ENCODE measurements around the gene IWS1.

IWS1 gene

DNA sequence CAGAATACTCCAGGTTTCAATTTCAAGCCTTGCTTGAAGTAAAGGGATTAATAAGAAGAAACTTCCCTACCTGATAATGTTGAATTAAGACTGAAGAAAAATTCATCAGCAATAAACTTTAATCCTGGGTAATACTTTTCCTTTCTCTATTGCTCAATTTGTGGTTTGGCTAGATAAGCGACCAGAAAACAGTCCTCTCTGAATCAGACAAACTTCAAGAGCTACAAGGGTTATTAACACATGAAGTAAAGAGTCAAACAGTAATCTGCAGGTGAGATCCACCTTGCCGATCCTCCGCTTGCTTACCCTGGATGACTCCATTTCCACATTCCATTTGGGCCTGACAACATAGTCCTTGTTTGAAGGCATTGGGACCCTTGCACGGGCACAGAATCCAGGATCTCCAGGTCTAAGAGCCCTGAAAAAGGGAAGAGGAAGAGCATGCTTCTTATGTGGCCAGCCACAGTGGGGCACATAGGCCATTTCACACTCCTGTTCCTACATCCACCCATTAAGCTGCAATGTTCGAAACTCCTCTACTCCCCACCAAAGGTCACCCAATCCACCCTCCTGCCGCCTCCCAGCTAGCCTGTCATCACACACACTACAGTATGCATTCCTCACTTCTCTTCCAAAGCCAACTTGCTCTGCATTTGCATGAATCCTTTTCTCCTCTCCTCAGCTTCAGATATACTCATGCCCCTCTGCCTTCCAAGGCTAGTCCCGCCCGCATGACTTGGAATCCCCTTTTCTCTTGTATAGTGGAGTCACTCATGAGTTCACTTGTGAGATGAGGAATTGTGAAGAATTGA lies 39.8 kb downstream of the IWS1 start:
- DNase-seq = no peak

DNA sequence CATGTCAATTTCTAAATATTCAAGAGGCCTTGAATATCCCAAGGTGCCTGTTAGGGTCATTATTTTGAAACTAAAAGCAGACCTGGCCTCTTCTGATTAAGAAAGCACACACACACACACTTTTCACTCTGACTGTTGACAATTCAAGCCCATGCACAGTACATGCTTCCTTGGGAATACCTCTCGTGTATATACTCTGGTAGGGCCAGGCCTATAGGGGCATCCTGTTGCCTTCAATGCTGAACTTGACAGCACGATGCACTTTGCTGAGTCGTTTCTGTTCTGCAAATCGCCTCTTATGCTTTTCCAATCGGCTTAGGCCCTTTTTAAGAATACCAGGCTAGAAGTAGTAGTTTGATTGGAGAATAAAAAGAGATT lies 40.6 kb downstream of the IWS1 start:
- DNase-seq = no peak

DNA sequence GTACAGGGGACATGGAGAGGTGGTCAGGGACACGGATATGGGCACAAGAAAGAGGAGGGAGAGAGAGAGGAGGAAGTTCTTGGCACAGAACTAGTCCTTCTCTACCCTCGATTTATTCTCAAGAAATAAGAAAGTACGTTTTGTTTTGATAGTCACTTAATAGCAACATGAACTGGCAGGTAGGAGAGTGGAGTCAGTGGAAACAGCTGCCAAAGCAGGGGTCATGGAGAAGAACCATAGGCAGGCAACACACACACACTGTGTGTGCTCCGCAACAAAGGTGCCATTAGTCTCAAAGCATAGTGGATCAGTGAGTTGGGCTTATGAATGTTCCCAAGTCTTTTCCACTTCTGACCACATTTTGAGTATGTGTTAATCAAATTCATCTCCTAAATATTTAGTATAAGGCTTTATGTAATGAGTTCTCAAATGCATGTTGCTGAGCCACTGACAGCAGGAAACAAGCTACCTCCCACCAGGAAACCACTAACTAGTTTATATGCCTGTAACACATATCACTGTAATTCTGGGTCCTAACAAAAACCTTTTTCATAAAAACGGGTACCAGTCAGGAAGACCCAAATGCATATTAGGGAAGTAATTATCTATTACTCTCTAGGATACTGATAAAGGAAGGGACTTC lies 41.1 kb downstream of the IWS1 start:
- no peak for DNase-seq

DNA sequence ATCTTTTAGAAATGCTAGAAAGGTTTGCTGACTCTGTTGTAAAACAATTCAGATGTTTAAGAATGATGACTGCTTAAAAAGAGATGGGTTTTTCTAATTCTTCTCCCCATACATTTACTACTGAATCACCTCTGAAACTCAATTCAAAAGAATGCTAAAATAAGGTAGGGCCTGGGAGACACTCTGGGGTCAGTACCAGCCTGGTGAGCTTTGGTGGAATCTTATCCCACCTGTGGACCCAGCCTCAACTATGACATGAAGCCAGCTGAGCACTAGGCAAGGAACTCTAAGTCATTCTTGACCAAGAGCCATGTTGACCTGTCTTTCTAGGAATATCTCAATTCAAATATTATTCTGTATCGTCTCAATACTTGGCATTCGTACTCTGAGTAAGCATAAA lies 44.3 kb downstream of the IWS1 start:
- DNase-seq = no peak

DNA sequence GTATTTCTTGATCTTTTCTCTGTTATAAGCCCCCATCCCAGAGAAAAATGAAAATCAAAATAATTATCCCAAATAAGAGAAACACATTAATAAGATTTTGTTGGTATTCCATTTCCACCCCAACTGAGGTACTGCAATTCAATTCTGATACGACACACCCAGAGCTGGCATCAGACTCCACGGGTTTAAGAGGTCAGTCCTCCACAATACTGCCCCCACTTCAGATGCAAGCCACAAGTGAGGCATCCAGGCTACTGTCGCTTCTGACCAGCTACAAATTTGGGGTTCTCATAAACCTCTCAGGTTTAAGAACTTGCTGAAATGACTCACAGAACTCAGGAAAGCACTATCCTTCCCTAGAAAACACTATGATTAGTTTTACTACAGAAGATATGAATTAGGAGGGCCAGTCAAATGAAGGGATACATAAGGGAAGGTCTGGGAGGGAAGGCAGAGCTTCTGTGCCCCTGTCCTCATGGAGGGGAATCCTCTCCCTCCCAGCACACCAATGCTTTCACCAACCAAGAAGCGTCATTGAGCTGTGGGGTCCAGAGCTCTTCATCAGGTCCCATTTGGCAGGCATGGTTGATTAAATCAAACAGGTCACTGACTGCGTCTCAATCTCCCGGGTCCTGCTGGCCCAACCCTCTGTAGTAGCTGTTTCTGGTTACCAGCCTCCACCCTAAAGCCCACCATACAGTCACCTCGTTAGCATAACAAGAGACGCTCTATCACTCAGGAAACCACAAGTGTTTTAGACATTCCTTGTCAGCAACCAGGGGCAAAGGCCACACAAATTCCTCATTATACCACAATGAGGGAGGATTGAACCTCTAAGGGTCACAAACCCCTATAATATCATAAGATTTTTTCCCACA lies 46.2 kb downstream of the IWS1 start:
- no peak for DNase-seq

DNA sequence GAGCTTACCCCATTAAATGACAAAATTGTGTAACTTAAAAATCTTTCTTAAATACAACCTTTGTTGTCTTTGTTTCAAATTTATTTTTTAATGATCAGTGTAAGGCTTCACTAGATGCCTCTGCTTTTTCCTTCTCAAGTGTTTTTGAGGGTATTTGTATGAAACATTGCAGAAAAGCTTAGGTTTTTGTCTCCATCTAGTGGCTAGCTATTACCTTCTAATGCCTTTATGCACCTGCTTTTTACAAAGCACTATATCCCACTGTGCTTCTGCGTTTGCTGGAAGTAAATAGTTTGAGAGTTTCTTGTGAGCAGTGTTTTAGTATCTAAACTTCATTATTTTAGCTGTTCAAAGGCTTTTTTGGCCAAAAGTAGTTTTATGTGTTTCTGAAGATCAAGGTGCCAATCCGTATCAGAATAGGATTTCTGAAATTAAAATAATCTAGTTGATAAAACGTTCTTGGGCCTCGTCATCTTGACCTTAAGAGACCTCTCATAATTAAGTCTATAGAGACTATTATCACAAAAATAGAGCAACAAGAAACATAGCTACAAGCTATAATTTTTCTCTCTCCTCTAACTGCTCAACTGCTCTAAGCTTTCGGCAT lies 47.0 kb downstream of the IWS1 start:
- peak; percentile 73 for DNase-seq

DNA sequence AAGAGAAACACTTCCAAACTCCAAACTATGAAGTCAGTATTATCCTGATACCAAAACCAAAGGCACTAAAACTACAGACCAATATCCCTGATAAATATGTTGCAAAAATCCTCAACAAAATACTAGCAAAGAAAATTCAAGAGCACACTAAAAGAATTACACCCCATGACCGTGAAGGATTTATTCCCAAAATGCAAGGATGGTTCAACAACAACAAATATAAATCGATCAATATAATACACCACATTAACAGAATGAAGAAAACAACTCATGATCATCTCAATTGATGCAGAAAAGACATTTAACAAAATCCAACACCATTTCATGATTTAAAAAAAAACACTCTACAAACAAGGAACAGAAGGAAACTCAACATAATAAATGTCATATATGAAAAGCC lies 50.5 kb downstream of the IWS1 start:
- no peak for DNase-seq

DNA sequence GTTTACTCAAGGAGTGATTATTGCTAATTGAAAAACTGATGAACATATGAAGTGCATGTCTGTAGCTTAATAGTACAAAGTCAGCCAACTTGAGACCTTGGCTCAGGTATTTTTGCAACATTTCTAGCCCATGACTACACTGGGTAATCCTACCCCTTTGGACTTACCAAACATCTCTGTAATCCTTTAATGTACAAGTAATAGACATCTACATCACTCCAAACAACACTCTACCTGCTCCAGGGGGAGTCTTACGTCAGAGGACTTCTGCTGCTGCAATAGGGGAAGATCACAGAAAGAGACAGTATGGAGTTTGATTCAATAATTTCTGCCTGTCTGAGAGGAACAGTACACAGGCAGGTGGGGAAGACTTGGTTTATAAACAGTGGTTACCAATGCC lies 54.0 kb downstream of the IWS1 start:
- DNase-seq = no peak

DNA sequence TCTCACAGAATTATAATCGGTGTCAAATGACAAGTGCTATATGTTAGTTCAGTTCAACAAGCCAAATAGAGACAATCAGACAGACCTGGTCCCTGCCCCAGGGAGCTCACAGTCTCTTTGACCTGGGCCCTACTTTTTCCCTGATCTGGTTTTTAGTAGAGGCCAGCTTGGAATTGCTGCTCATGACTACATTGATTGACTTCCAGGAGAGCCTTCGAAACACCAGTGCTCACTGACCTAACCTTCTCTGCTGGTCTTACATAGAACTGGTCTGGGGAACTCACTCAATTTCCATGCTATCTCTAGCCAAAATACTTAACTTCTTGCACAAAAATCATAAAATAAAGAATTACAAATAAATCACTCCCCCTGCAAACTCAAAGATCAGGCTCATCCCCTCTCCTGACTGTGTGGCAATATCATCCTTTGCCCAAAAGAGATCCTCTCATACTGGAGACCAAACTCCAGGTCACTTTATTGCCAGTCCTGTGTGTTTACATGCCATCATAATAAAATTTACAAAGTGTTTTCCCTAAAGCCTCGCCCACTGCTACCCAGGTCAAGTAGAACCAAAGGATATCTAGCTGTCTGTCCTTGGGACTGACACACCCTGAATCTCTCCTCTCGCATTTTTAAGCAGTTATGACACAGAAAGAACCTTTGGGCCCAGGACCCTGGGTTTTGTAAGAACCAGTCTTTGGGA lies 54.9 kb downstream of the IWS1 start:
- no peak for DNase-seq

DNA sequence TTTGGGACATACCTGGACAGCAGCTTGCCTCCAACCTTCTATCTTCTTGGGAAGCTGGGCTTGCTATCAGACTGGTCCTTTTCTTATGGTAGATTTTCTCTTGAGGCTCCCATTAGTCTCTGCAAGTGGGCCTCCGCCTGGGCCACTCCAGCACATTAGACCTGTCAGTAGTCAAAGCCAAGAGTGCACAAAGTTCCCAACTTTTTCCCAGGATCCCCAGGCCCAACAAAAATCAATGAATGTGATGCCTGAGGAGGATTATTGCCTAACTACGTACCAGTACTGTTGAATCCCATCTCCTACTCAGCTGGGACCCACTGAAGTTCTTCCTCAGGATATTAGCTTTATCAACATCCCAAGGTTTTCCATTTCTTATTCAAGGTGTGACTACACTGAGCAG lies 56.3 kb downstream of the IWS1 start:
- DNase-seq = no peak

DNA sequence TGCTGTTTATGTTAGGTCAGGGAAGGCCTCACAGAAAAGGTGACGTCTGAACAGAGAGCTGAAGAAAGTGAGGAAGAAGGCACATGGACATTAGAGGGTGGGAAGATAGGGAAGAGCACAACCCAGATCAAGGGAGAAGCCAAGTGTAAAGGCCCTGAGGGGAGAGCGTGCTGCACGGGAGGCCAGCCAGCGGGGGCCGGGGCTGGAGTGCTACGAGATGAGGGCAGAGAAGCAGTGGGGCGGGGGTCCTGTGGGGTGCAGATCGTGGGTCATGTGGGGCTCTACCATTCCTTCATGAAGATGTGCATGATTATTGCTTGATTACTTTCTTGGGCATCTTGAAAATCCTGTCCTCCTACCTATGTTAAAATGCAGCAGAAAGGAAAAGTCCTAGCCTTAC lies 57.2 kb downstream of the IWS1 start:
- no peak for DNase-seq

DNA sequence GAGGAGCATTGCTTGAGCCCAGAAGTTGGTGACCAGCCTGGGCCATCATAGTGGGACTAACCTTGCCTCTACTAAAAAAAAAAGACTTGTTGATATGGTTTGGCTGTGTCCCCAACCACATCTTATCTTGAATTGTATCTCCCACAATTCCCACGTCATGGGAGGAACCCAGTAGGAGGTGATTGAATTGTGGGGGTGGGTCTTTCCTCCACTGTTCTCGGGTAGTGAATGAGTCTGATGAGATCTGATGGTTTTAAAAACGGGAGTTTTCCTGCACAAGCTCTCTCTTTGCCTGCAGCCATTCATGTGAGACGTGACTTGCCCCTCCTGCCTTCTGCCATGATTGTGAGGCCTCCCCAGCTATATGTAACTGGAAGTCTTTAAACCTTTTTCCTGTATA lies 61.0 kb downstream of the IWS1 start:
- DNase-seq = no peak

DNA sequence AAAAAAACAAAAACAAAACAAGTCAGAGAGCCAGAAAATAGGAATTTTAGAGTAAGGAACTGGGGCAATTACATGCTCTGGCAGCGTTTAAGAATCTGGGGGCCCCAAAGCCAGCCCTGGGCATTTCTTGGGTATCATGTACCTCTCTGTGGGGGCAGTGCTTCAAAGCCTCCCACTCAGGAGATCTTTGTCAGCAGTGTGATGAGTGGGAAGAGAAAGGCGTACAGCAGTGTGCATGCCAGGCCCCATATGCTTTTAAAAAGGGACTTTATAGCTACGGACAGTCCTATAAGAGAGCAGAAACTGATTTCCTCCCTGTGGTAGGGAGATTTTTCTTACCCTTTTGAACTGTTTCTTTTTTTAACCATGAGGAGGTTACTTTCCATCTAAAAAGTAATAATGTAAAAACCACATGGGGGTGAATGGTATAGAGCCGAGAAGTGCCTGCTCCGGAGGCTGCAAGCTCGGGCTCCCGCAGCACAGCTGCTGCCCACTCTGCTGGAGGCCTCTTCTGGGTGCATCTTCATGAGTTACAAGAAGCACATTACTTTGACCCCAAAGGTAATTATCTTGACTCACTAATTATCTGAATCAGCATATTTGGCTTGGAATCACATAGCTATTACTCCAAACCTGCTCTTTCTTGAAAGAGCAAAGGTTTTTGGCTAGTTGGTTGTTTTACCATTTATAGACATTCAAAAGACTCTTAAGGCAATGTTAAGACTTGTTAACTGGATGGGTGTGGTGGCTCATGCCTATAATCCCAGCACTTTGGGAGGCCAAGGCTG lies 61.6 kb downstream of the IWS1 start:
- DNase-seq = no peak

DNA sequence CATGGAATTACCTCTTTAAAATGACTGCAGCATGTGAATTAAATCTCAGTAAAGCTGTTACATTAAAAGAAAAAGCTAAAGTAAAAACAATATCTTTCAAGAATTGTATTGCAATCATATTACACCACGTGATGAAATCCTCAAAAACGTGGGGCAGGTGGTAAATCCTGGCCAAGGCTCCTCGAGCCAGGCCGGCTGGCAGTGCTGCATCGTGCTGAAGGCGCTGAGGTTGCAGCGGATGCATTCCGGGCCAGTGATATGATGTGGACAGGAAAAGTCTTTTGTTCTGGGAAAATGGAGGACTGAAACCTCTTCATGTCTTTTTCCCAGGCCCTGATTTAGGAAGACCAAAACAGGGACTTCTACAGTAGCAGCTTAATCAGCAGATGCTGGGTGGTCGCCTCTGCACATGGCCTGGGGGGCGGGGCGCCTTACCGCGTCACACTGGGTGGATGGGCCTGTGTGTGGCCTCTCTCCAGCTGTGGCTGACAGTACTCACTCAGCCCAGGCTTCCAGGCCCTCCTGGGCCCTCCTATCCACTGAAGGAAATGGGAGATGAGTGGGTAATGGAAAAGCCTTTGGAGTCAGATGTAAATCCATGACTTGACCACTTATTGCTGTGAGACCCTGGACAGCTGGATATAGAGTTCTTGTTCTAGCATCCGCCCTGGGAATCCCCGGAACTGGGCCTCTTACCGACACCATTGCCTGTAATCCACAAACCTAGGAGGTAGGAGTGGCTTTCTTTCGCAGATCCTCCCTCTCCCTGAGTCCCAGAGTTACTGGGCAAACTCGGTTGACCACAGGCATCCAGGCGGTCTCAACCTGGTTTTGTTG lies 62.9 kb downstream of the IWS1 start:
- no peak for DNase-seq

DNA sequence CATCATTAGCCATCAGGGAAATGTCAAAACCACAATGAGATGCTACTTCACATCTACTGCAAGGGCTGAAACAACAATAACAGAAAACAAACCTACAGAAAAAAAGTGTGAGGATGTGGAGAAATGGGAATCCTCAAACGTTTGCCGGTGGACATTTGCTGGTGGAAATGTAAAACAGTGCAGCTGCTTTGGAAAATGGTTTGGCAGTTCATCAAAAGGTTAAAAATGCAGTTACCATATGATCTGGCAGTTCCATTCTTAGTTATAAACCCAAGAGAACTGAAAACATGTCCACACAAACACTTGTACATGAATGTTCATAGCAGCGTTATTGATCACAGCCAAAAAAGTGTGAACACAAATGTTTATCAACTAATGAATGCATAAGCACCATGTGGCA lies 63.8 kb downstream of the IWS1 start:
- DNase-seq = no peak

DNA sequence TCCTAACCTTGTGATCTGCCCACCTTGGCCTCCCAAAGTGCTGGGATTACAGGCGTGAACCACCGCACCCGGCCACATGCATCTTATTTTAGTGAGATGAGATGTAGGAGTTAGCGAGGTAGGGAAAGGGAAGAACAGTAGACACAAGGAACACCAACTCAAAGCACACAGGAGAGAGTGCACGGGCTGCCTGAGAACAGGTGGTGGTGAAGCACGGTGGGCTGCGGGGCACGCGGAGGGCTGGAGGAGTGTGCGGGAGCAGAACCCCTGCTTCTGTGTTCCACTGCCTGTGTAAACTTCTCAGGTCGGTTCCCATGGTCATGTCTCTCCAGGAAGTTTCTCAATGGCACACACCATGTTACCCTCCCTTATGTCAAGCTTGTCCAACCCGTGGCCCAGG lies 69.3 kb downstream of the IWS1 start:
- DNase-seq = no peak

DNA sequence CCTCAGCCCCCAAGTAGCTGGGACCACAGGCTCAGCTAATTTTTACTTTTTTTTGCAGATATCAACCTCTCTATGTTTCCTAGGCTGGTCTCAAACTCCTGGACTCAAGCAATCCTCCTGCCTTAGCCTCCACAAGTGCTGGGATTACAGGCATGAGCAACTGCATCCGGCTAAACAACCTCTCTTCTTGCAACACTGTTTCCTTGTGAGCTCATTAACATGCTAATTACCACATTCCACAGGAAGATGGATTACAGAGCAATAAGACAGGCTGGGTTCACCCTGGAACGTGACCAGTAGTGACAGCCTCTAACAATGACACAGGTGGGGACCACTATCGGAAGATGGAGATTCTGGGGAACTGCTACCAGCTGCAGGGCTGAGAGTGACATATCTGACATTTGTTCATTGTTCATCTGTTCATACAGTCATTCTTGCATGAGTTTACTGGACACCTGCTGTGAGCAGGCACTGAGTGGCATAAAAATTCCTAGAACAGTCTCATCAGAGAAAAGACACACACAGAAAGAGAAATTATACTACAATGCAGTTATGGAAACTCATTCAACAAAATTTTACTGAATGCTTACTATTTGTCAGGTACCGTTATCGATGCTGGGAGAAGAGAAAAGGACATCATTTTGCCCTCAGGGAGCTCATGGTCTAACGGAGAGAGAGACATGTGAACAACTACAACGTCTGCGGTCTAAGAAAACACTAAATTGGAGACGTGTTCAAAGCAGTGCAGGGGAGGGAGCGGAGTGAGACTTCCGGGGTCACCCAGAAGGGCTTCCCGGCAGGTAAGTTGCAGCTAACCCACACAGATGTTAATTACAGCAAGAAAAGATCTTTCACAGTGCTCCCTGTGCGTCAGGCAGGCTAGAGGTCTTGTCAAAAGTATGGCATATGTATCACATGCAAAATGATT lies 70.5 kb downstream of the IWS1 start:
- DNase-seq = no peak

DNA sequence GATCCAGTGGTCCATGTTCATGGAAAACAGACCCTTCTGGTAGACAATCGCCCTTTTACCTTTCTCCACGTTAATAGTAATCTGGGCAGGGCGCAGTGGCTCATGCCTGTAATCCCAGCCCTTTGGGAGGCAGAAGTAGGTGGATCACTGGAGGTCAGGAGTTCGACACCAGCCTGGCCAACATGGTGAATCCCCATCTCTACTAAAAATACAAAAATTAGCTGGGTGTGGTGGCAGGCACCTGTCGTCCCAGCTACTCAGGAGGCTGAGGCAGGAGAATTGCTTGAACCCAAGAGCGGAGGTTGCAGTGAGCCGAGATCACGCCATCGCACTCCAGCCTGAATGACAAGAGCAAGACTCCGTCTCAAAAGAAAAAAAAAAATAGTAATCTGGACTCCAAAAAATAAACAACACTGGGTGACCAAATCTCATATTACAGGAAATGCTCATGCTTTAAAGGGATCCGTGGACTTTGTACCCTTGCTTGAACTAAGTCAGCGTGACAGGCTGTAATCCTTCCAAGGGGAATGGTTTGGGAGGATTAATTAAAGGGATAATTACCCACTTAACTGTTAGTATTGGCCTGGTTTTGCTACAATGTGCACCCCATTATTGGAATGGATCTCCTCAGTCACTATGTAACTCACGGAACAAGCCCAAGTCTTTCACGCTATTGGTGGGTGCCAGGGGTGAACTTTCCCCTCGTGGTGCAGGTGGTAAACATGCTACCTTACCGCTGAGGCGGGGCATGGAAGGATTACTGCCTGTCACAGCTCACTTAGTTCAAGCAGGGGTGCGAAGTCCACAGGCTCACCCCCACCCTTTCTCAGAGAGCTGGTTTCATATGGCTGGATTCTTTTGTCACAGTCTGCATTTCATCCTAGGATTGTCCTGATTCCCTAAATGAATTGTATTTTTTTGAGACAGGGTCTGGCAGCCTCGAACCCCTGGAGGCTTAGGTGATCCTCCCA lies 71.4 kb downstream of the IWS1 start:
- DNase-seq = no peak
